ENCODE measurements around the gene IL32. TPM values are rescaled to one million over a fixed set of nuclear protein-coding genes. Genes with fewer than 3 reads are reported as not detected.
"Not testable (repeated sequence)": the region's sequence is repeated elsewhere in the genome, so short reads cannot be mapped to it uniquely, and the experiment has no call there.

Gene IL32
- total RNA-seq, 1 donor from 2014 or later, result 0.53 TPM

GRCh38 chr16:3073448-3073847 lies 8.0 kb downstream of the IL32 start:
- DNase-seq (ENCODE audit: low read depth) (no peak), FAIRE-seq (no peak)
- Histone ChIP-seq H3K27me3 (ENCODE audit: control insufficient read depth, insufficient read depth, low read length) (no peaks in the 10 kb centered on the region), H3K4me3 (ENCODE audit: low read depth, low read length) (no peak overlapping the region), H3K36me3 (ENCODE audit: control insufficient read depth, insufficient read depth, low read length) (no peaks in the 10 kb centered on the region)
- TF ChIP-seq, protein P1, sequence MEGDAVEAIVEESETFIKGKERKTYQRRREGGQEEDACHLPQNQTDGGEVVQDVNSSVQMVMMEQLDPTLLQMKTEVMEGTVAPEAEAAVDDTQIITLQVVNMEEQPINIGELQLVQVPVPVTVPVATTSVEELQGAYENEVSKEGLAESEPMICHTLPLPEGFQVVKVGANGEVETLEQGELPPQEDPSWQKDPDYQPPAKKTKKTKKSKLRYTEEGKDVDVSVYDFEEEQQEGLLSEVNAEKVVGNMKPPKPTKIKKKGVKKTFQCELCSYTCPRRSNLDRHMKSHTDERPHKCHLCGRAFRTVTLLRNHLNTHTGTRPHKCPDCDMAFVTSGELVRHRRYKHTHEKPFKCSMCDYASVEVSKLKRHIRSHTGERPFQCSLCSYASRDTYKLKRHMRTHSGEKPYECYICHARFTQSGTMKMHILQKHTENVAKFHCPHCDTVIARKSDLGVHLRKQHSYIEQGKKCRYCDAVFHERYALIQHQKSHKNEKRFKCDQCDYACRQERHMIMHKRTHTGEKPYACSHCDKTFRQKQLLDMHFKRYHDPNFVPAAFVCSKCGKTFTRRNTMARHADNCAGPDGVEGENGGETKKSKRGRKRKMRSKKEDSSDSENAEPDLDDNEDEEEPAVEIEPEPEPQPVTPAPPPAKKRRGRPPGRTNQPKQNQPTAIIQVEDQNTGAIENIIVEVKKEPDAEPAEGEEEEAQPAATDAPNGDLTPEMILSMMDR (IDR thresholded peaks at IDR 0.05; ENCODE audit: insufficient read depth, low read length, severe bottlenecking), result no peak

GRCh38 chr16:3074860-3075522 lies 9.6 kb downstream of the IL32 start:
- DNase-seq (ENCODE audit: low read depth) (no peak), FAIRE-seq (no peak)
- H3K27me3 ChIP-seq (ENCODE audit: control insufficient read depth, insufficient read depth, low read length), result no peaks in the 10 kb centered on the region
- no peak overlapping the region for H3K4me3 ChIP-seq (ENCODE audit: low read depth, low read length)
- TF ChIP-seq, protein P1 (IDR thresholded peaks at IDR 0.05; ENCODE audit: insufficient read depth, low read length, severe bottlenecking), result no peak
- H3K36me3 ChIP-seq (ENCODE audit: control insufficient read depth, insufficient read depth, low read length), result no peaks in the 10 kb centered on the region

DNA sequence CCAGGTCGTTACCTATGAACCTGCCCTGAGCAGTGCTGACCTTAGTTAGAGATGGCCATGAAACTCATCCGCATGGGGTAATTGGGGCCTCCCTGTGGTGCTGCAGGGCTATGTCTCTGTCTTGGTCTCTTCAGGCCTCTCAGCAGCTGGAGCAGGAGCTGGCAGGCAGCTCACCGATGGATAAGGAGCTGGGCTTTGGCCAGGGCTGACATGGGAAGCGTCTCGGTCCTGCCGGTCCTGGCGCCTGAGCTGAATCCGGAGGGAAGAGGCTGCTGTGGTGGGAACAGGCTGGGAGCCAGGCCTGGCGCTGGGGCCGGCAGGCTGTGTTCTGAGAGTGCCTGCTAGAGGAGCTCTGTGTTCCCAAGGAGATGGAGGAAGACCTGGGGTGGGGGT lies 10.1 kb downstream of the IL32 start:
- Histone ChIP-seq H3K4me3 (ENCODE audit: low read depth, low read length) (no peak overlapping the region), H3K27me3 (ENCODE audit: control insufficient read depth, insufficient read depth, low read length) (peaks cover under 1% of the 10 kb centered on the region), H3K36me3 (ENCODE audit: control insufficient read depth, insufficient read depth, low read length) (no peaks in the 10 kb centered on the region)
- DNase-seq (ENCODE audit: low read depth) (no peak), FAIRE-seq (no peak)
- TF ChIP-seq, protein P1 (IDR thresholded peaks at IDR 0.05; ENCODE audit: insufficient read depth, low read length, severe bottlenecking), result no peak

- not testable (repeated sequence) for H3K4me3 ChIP-seq (ENCODE audit: low read depth, low read length); FAIRE-seq; H3K36me3 ChIP-seq (ENCODE audit: control insufficient read depth, insufficient read depth, low read length); H3K27me3 ChIP-seq (ENCODE audit: control insufficient read depth, insufficient read depth, low read length); DNase-seq (ENCODE audit: low read depth)
Observed at GRCh38 chr16:3075946-3076345, 10.5 kb downstream of the IL32 start.

DNA sequence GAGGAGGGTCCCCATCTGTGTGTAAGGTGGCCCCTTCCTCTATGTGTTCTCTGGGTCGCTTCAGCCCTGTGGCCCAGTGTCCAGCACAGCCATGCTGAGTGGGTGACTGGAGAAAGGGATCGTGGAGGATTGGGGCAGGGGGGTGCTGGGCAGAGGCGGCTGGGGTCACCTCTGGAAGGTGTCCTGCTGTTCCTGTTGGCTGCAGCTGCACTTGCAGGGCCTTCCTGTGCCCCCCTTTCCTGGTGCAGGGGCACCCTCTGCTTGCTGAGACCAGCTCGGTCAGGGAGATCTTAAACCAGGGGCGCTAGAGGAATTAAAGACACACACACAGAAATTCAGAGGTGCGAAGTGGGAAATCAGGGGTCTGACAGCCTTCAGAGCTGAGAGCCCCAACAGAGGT lies 11.1 kb downstream of the IL32 start:
- Histone ChIP-seq H3K4me3 (ENCODE audit: low read depth, low read length) (no peak overlapping the region), H3K36me3 (ENCODE audit: control insufficient read depth, insufficient read depth, low read length) (no peaks in the 10 kb centered on the region), H3K27me3 (ENCODE audit: control insufficient read depth, insufficient read depth, low read length) (peaks cover 4% of the 10 kb centered on the region)
- TF ChIP-seq, protein P1 (IDR thresholded peaks at IDR 0.05; ENCODE audit: insufficient read depth, low read length, severe bottlenecking), result no peak
- FAIRE-seq (no peak), DNase-seq (ENCODE audit: low read depth) (no peak)

DNA sequence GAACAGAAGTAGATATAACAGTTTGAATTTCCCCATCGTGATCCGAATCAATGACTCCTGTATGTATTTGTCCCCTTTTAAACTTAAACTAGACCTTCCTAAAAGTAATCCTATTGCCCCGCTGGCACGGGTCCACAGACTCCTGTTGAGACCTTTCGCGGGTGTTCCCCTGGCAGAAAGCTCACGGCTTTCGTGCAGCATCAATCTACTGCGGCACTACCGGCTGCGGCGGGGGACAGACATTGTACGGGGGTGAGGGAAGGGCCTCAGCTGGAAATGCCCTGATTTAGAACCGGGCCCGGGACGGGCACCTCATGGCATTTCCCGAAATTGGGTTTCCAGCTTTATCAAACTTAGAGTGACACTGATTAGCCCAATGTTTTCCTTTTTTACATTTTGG lies 14.6 kb downstream of the IL32 start:
- TF ChIP-seq, protein P1 (IDR thresholded peaks at IDR 0.05; ENCODE audit: insufficient read depth, low read length, severe bottlenecking), result no peak
- Histone ChIP-seq H3K36me3 (ENCODE audit: control insufficient read depth, insufficient read depth, low read length) (no peaks in the 10 kb centered on the region), H3K4me3 (ENCODE audit: low read depth, low read length) (no peak overlapping the region), H3K27me3 (ENCODE audit: control insufficient read depth, insufficient read depth, low read length) (peaks cover 4% of the 10 kb centered on the region)
- DNase-seq (ENCODE audit: low read depth) (no peak), FAIRE-seq (no peak)

DNA sequence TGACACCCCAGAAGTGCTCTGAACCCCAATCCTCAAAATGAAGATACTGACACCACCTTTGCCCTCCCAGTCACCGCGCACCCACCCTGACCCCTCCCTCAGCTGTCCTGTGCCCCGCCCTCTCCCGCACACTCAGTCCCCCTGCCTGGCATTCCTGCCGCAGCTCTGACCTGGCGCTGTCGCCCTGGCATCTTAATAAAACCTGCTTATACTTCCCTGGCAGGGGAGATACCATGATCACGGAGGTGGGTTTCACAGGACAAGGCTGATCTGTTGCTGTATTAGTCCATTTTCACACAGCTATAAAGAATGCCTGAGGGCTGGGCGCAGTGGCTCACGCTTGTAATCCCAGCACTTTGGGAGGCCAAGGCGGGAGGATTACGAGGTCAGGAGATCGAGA lies 16.5 kb downstream of the IL32 start:
- not testable (repeated sequence) for H3K27me3 ChIP-seq (ENCODE audit: control insufficient read depth, insufficient read depth, low read length); FAIRE-seq; H3K36me3 ChIP-seq (ENCODE audit: control insufficient read depth, insufficient read depth, low read length); H3K4me3 ChIP-seq (ENCODE audit: low read depth, low read length); DNase-seq (ENCODE audit: low read depth)

DNA sequence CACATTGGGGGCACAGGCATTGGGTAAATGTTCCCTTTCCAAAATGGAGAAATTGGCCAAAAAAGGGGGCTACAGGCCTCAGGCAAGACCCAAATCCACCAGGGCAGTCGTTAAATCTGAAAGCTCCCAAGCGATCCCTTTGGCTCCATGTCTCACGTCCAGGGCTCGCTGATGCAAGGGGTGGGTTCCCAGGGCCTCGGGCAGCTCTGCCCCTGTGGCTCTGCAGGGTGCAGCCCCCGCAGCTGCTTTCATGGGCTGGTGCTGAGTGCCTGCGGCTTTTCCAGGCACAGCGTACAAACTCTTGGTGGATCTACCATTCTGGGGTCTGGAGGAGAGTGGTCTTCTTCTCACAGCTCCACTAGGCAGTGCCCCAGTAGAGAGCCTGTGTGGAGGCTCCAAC lies 18.0 kb downstream of the IL32 start:
- not testable (repeated sequence) for H3K27me3 ChIP-seq (ENCODE audit: control insufficient read depth, insufficient read depth, low read length); H3K36me3 ChIP-seq (ENCODE audit: control insufficient read depth, insufficient read depth, low read length); FAIRE-seq; DNase-seq (ENCODE audit: low read depth); H3K4me3 ChIP-seq (ENCODE audit: low read depth, low read length)

Measured in bronchial epithelial cell (primary cell).